Activated B cell treated with CpG ODN at 0.5 μM for 24 hours (primary cell): Measurements from ENCODE around the gene EXT2. TPM values are rescaled to one million over a fixed set of nuclear protein-coding genes. Genes with fewer than 3 reads are reported as not detected.

Experiments
- ATAC-seq: fragments of 200-7000 bp; cut with Tn5 transposase; one replicate; pipeline ENCODE4 v1.10.0; 2021; ENCODE audit warnings: low read depth, mild to moderate bottlenecking, moderate library complexity
- CTCF ChIA-PET: fragments of 350-600 bp; sonication (Branson Sonifier 250); formaldehyde crosslinking; loops from one replicate; lab custom pipeline; 2021; ENCODE audit warnings: antibody characterized with exemption; lab: Charles Lee
- POLR2A ChIA-PET: fragments of 350-600 bp; sonication (Branson Sonifier 250); formaldehyde crosslinking; loops from one replicate; lab custom pipeline; 2021; ENCODE audit warnings: antibody characterized with exemption; lab: Charles Lee
- DNase-seq: peaks from one replicate; pipeline ENCODE4 v3.0.0; 2022
- H3K27ac Mint-ChIP-seq: one replicate; pipeline ENCODE4 v1.8.0; 2020; ENCODE audit warnings: mixed read lengths
- H3K27me3 Mint-ChIP-seq: one replicate; pipeline ENCODE4 v1.8.0; 2021; ENCODE audit warnings: mixed read lengths
- H3K36me3 Mint-ChIP-seq: one replicate; pipeline ENCODE4 v1.8.0; 2021; ENCODE audit warnings: low read depth, mixed read lengths
- H3K4me1 Mint-ChIP-seq: one replicate; pipeline ENCODE4 v1.8.0; 2021; ENCODE audit warnings: mixed read lengths
- H3K4me3 Mint-ChIP-seq: one replicate; pipeline ENCODE4 v1.8.0; 2020; ENCODE audit warnings: mild to moderate bottlenecking, mixed read lengths
- H3K9me3 Mint-ChIP-seq: one replicate; pipeline ENCODE4 v1.8.0; 2020; ENCODE audit warnings: mixed read lengths
- CTCF ChIP-seq: fragments of 200-600 bp; IDR thresholded peaks from one replicate; pipeline ENCODE4 v1.8.0; 2022; ENCODE audit warnings: antibody characterized with exemption, mild to moderate bottlenecking
- intact Hi-C: fragments of 100-400 bp; cut with micrococcal nuclease; formaldehyde crosslinking; loops from one replicate; pipeline ENCODE4 v1.15.1; 2024
- total RNA-seq: library from RNA; stranded (reverse); gene quantifications from 2 replicates; pipeline ENCODE4 v1.2.3, GENCODE V29; 2022

EXT2 gene
- total RNA-seq, 1 donor from 2014 or later = 22.1 TPM

- DNase-seq (no peak), ATAC-seq (no peak)
- ChIA-PET POLR2A (no interaction called here), CTCF (interaction anchor here (1.6 kb wide), 1 partner anchor 11 kb away, joined by 4 read pairs; no protein-coding TSS in a partner anchor)
- no peak overlapping the region for H3K4me3 Mint-ChIP-seq
- no peaks in the 10 kb centered on the region for H3K9me3 Mint-ChIP-seq
- no peaks in the 10 kb centered on the region for H3K27me3 Mint-ChIP-seq
- no peak for TF ChIP-seq CTCF
- no peak overlapping the region for H3K27ac Mint-ChIP-seq
- peaks cover 57% of the 10 kb centered on the region for H3K36me3 Mint-ChIP-seq
- intact Hi-C loops = no loop called here
- no peaks in the 10 kb centered on the region for H3K4me1 Mint-ChIP-seq
Measured at GRCh38 chr11:44145011-44145775, 49.7 kb downstream of the EXT2 start.

GRCh38 chr11:44146931-44147330, 51.5 kb downstream of the EXT2 start:
- intact Hi-C loops = no loop called here
- POLR2A ChIA-PET = no interaction called here
- CTCF ChIA-PET = no interaction called here
- ATAC-seq (no peak), DNase-seq (no peak)
- H3K27me3 Mint-ChIP-seq = no peaks in the 10 kb centered on the region
- no peak for TF ChIP-seq CTCF
- peaks cover 8% of the 10 kb centered on the region for H3K9me3 Mint-ChIP-seq
- no peaks in the 10 kb centered on the region for H3K4me1 Mint-ChIP-seq
- H3K36me3 Mint-ChIP-seq = peaks cover 69% of the 10 kb centered on the region
- no peak overlapping the region for H3K27ac Mint-ChIP-seq
- H3K4me3 Mint-ChIP-seq = no peak overlapping the region

- CTCF ChIA-PET = no interaction called here
- Mint-ChIP-seq H3K4me3 (no peak overlapping the region), H3K36me3 (peaks cover 74% of the 10 kb centered on the region), H3K27ac (no peak overlapping the region), H3K4me1 (no peaks in the 10 kb centered on the region), H3K27me3 (no peaks in the 10 kb centered on the region), H3K9me3 (peaks cover 8% of the 10 kb centered on the region)
- intact Hi-C loops = no loop called here
- POLR2A ChIA-PET = no interaction called here
- no peak for DNase-seq
- no peak for TF ChIP-seq CTCF
- no peak for ATAC-seq
Measured at GRCh38 chr11:44147751-44148150, 52.3 kb downstream of the EXT2 start.

GRCh38 chr11:44149651-44150050, 54.2 kb downstream of the EXT2 start:
- CTCF ChIA-PET = no interaction called here
- POLR2A ChIA-PET = no interaction called here
- peaks cover 70% of the 10 kb centered on the region for H3K36me3 Mint-ChIP-seq
- no peak for TF ChIP-seq CTCF
- DNase-seq (no peak), ATAC-seq (no peak)
- no peaks in the 10 kb centered on the region for H3K27me3 Mint-ChIP-seq
- H3K27ac Mint-ChIP-seq = no peak overlapping the region
- H3K4me1 Mint-ChIP-seq = no peaks in the 10 kb centered on the region
- no peak overlapping the region for H3K4me3 Mint-ChIP-seq
- peaks cover 11% of the 10 kb centered on the region for H3K9me3 Mint-ChIP-seq
- intact Hi-C loops = no loop called here

GRCh38 chr11:44150401-44150800, 54.9 kb downstream of the EXT2 start:
- no peaks in the 10 kb centered on the region for H3K27me3 Mint-ChIP-seq
- TF ChIP-seq CTCF = no peak
- no peak overlapping the region for H3K4me3 Mint-ChIP-seq
- H3K36me3 Mint-ChIP-seq = peaks cover 69% of the 10 kb centered on the region
- H3K27ac Mint-ChIP-seq = no peak overlapping the region
- H3K4me1 Mint-ChIP-seq = no peaks in the 10 kb centered on the region
- ATAC-seq (no peak), DNase-seq (no peak)
- intact Hi-C loops = no loop called here
- H3K9me3 Mint-ChIP-seq = peaks cover 11% of the 10 kb centered on the region
- CTCF ChIA-PET = no interaction called here
- POLR2A ChIA-PET = no interaction called here
